CD4-positive, alpha-beta memory T cell (primary cell): Measurements from ENCODE around the gene ELOVL6. TPM values are rescaled to one million over a fixed set of nuclear protein-coding genes. Genes with fewer than 3 reads are reported as not detected.
A peak's percentile ranks its signal among the peaks of the same experiment; 100 is the strongest.

Experiments
- CTCF ChIA-PET: fragments of 350-600 bp; sonication (Branson Sonifier 250); formaldehyde crosslinking; loops from one replicate; lab custom pipeline; 2021; ENCODE audit warnings: inconsistent platforms; ENCODE audit not compliant: partially characterized antibody; lab: Charles Lee
- POLR2A ChIA-PET: fragments of 350-600 bp; sonication (Branson Sonifier 250); formaldehyde crosslinking; loops from one replicate; lab custom pipeline; 2021; ENCODE audit not compliant: partially characterized antibody; lab: Charles Lee
- DNase-seq, 5 donors: peaks; one replicate each; pipeline versions ENCODE4 v3.0.0 to v3.0.0-alpha.2; 2020 to 2022; ENCODE audit warnings: mixed read lengths in 1 of 5
- H3K27ac ChIP-seq: one replicate; pipeline ENCODE4 v1.7.0; 2013; ENCODE audit warnings: low read depth, low read length
- H3K27me3 ChIP-seq: 2 replicates; pipeline ENCODE4 v1.7.0; 2013; ENCODE audit warnings: mild to moderate bottlenecking, low read length, moderate library complexity; ENCODE audit not compliant: insufficient read depth
- H3K36me3 ChIP-seq: 2 replicates; pipeline ENCODE4 v1.7.0; 2013; ENCODE audit warnings: mild to moderate bottlenecking, low read length, moderate library complexity; ENCODE audit not compliant: insufficient read depth
- H3K4me1 ChIP-seq: 2 replicates; pipeline ENCODE4 v1.7.0; 2013; ENCODE audit warnings: mild to moderate bottlenecking, low read length, moderate library complexity; ENCODE audit not compliant: insufficient read depth
- H3K4me3 ChIP-seq, 2 donors: one replicate each; pipeline ENCODE4 v1.7.0; 2013; ENCODE audit warnings: low read length in 2 of 2, mild to moderate bottlenecking in 1 of 2
- H3K9me3 ChIP-seq, 2 donors: one replicate each; pipeline ENCODE4 v1.7.0; 2013; ENCODE audit warnings: low read length in 2 of 2, control low read depth in 1 of 2; ENCODE audit not compliant: control insufficient read depth in 1 of 2
- H3K27ac Mint-ChIP-seq, 7 donors: one replicate each; pipeline ENCODE4 v1.8.0; 2020 to 2021; ENCODE audit warnings: mixed read lengths in 7 of 7, mild to moderate bottlenecking in 6 of 7, inconsistent platforms in 3 of 7, moderate library complexity in 3 of 7
- H3K27me3 Mint-ChIP-seq, 2 donors: one replicate each; pipeline ENCODE4 v1.8.0; 2020 to 2021; ENCODE audit warnings: mixed read lengths in 2 of 2
- H3K36me3 Mint-ChIP-seq, 2 donors: one replicate each; pipeline ENCODE4 v1.8.0; 2020 to 2021; ENCODE audit warnings: mixed read lengths in 2 of 2, inconsistent platforms in 1 of 2, mild to moderate bottlenecking in 1 of 2
- H3K4me1 Mint-ChIP-seq, 4 donors: one replicate each; pipeline ENCODE4 v1.8.0; 2020 to 2021; ENCODE audit warnings: mixed read lengths in 4 of 4, mild to moderate bottlenecking in 1 of 4
- H3K4me3 Mint-ChIP-seq, 8 donors: one replicate each; pipeline ENCODE4 v1.8.0; 2020 to 2021; ENCODE audit warnings: mixed read lengths in 8 of 8, mild to moderate bottlenecking in 7 of 8, moderate library complexity in 6 of 8, inconsistent platforms in 3 of 8
- H3K9me3 Mint-ChIP-seq, 8 donors: one replicate each; pipeline ENCODE4 v1.8.0; 2020 to 2021; ENCODE audit warnings: mixed read lengths in 8 of 8, mild to moderate bottlenecking in 5 of 8, inconsistent platforms in 3 of 8, moderate library complexity in 1 of 8
- intact Hi-C: fragments of 100-400 bp; cut with micrococcal nuclease; formaldehyde crosslinking; loops from one replicate; pipeline ENCODE4 v1.15.1; 2023
- polyA plus RNA-seq, 2 donors: library from polyadenylated mRNA; unstranded; fragments of 300-500 nt; fragmentation: Illumina TruSeq; gene quantifications; one replicate each; pipeline ENCODE4 v1.2.3, GENCODE V29; 2021
- total RNA-seq, 2 experiments: library from RNA; stranded (reverse); gene quantifications; one replicate each; pipeline ENCODE4 v1.2.3, GENCODE V29; 2021

Gene ELOVL6
- total and polyA plus RNA-seq, 4 experiments from 2014 or later: 1.1 to 3.4 (median 2.3) TPM

DNA sequence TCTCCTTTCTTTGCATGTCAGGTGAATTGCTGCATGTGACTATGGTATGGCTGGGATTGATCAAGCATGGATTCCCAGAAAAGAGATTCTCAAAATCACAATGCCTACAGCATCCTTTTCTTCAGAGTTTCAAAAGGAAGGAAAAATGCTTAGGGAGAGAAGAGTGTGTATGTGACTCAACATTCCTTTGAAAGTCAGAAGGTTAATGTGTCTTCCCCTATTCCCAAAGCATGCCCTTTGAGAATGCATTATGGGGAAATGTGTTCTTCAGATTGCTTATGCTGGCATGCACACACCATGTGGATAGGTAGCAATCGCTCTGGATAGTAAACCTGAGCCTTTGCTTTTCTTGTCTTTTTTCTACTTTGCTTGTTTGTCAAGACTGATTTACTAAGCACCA is 78.5 kb downstream of the ELOVL6 start:
- DNase-seq: no peak
- H3K4me1 Mint-ChIP-seq: peaks cover 4 to 17% (median 11%) of the 10 kb centered on the region in 4 donors
- no peaks in the 10 kb centered on the region for H3K36me3 ChIP-seq
- peaks cover 11% of the 10 kb centered on the region for H3K4me1 ChIP-seq
- intact Hi-C loops: no loop called here
- no peaks in the 10 kb centered on the region for H3K9me3 Mint-ChIP-seq
- no peaks in the 10 kb centered on the region for H3K9me3 ChIP-seq
- no peaks in the 10 kb centered on the region for H3K36me3 Mint-ChIP-seq
- H3K27me3 Mint-ChIP-seq: peaks cover 0 to 1% of the 10 kb centered on the region in 2 donors
- H3K4me3 Mint-ChIP-seq: peak overlapping the region in 3 of 8 donors; percentile 15 to 43 (median 28)
- ChIA-PET POLR2A (no interaction called here), CTCF (interaction anchor here (1.0 to 1.6 kb wide), 2 partner anchors 70 to 71 kb away, joined by 3 to 6 read pairs; no protein-coding TSS in a partner anchor)
- H3K27ac ChIP-seq: no peak overlapping the region
- no peaks in the 10 kb centered on the region for H3K27me3 ChIP-seq
- H3K27ac Mint-ChIP-seq: no peak overlapping the region
- H3K4me3 ChIP-seq: no peak overlapping the region

DNA sequence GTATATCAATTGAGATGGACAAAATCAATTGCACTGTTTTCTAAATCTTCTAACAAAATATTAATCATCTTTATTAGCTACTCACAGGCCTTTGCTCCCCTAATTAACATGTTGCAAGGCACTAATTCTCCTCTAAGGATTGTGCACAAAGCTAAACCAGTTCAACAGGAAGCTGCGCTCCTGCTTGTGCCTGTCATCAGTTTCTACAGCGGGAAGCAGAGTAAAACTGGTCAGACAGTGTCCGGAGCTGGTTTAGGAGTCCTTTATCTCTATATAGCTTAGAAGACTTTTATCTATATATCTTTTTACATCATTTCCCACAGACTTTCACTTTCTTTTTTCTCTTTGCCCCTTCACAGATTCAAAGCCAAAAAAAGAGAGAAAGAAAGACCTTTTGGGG is 79.1 kb downstream of the ELOVL6 start:
- Mint-ChIP-seq H3K36me3 (no peaks in the 10 kb centered on the region), H3K27ac (no peak overlapping the region), H3K27me3 (peaks cover 0 to 1% of the 10 kb centered on the region in 2 donors), H3K4me1 (peaks cover 4 to 17% (median 11%) of the 10 kb centered on the region in 4 donors), H3K4me3 (peak overlapping the region in 3 of 8 donors; percentile 10 to 43 (median 15)), H3K9me3 (no peaks in the 10 kb centered on the region)
- ChIA-PET CTCF (interaction anchor here (1.1 to 1.6 kb wide), 2 partner anchors 10 to 70 kb away, joined by 3 to 6 read pairs; no protein-coding TSS in a partner anchor), POLR2A (no interaction called here)
- no peaks in the 10 kb centered on the region for H3K27me3 ChIP-seq
- H3K9me3 ChIP-seq: no peaks in the 10 kb centered on the region
- DNase-seq: no peak
- H3K4me1 ChIP-seq: peaks cover 11% of the 10 kb centered on the region
- no peak overlapping the region for H3K4me3 ChIP-seq
- H3K27ac ChIP-seq: no peak overlapping the region
- H3K36me3 ChIP-seq: no peaks in the 10 kb centered on the region
- intact Hi-C loops: no loop called here

DNA sequence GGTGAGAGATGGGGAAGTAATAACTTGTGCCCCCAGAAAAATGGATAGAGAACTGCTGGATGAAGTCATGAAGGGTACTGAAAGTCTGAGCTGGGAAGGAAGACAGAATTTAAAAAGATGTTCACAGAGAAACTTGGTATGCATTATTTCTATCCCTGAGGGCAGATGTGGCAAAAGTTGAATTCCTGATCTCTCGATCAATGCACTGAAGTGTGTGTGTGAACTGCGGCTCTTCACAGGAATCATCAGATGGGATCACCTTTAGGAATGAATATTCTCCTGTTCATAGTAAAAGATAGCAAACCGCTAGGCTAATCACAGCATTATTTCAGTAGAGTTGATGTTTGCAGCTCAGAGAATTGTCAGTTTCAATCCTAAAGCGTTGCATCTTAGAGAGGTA is 86.4 kb downstream of the ELOVL6 start:
- Mint-ChIP-seq H3K4me3 (no peak overlapping the region), H3K4me1 (peaks cover 0 to 5% (median 2%) of the 10 kb centered on the region in 4 donors), H3K9me3 (no peaks in the 10 kb centered on the region), H3K36me3 (peaks cover 0 to 4% of the 10 kb centered on the region in 2 donors), H3K27ac (no peak overlapping the region), H3K27me3 (peaks cover 0 to 1% of the 10 kb centered on the region in 2 donors)
- Histone ChIP-seq H3K9me3 (no peaks in the 10 kb centered on the region), H3K27ac (no peak overlapping the region), H3K4me1 (no peaks in the 10 kb centered on the region), H3K27me3 (no peaks in the 10 kb centered on the region), H3K4me3 (no peak overlapping the region), H3K36me3 (no peaks in the 10 kb centered on the region)
- ChIA-PET CTCF (interaction anchor here (1.2 kb wide), 1 partner anchor 61 kb away, joined by 5 read pairs; no protein-coding TSS in a partner anchor), POLR2A (no interaction called here)
- no peak for DNase-seq
- intact Hi-C loops: no loop called here

DNA sequence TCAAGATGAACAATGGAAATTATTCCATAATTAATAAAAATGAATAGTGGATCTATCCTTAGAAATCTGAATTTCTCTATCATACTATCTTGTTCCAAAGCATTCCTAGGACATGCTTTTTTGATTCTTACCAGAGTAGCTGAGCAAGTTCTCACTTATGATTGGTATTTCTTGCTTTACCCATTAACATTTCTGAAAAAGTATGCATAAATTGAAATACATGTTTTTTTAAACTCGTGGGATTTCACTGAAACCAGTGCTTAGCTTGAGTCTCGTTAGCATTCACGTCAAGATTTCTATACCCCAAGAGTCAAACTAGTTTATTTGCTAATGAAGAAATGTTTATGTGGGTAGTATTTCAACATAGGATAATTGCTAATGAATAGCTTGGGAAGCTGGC is 89.0 kb downstream of the ELOVL6 start:
- Histone ChIP-seq H3K27ac (no peak overlapping the region), H3K4me1 (no peaks in the 10 kb centered on the region), H3K4me3 (no peak overlapping the region), H3K27me3 (no peaks in the 10 kb centered on the region), H3K36me3 (no peaks in the 10 kb centered on the region), H3K9me3 (no peaks in the 10 kb centered on the region)
- peaks cover 0 to 6% of the 10 kb centered on the region in 2 donors for H3K36me3 Mint-ChIP-seq
- no peak overlapping the region for H3K4me3 Mint-ChIP-seq
- POLR2A ChIA-PET: no interaction called here
- H3K9me3 Mint-ChIP-seq: no peaks in the 10 kb centered on the region
- H3K27ac Mint-ChIP-seq: no peak overlapping the region
- no peak for DNase-seq
- peaks cover 0 to 3% (median under 1%) of the 10 kb centered on the region in 4 donors for H3K4me1 Mint-ChIP-seq
- peaks cover 0 to 1% of the 10 kb centered on the region in 2 donors for H3K27me3 Mint-ChIP-seq
- CTCF ChIA-PET: interaction anchor here (1.2 kb wide), 1 partner anchor 9 kb away, joined by 3 read pairs; no protein-coding TSS in a partner anchor
- intact Hi-C loops: no loop called here

DNA sequence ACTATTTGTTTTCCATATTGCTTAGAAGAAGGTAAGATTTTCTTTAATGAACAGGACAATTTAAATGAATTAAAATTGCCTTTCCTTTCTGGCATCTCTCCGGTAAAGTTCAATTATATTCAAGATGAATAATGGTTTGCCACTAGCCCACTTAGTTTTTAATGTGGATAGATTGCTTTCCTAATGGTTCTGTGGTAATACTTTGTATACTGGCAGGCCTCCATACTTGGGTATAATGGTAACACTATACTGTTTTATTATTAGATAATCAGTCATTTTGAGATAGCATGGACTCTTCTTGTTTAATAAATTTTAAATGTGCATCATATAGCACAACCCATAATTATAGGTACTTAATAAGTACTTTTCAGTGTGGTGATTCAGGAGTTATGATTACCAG is 89.5 kb downstream of the ELOVL6 start:
- Histone ChIP-seq H3K27me3 (no peaks in the 10 kb centered on the region), H3K27ac (no peak overlapping the region), H3K4me3 (no peak overlapping the region), H3K36me3 (no peaks in the 10 kb centered on the region), H3K4me1 (no peaks in the 10 kb centered on the region), H3K9me3 (no peaks in the 10 kb centered on the region)
- Mint-ChIP-seq H3K4me3 (no peak overlapping the region), H3K36me3 (peaks cover 0 to 6% of the 10 kb centered on the region in 2 donors), H3K4me1 (peaks cover 0 to 3% (median under 1%) of the 10 kb centered on the region in 4 donors), H3K9me3 (no peaks in the 10 kb centered on the region), H3K27me3 (peaks cover 0 to 1% of the 10 kb centered on the region in 2 donors), H3K27ac (no peak overlapping the region)
- DNase-seq: no peak
- intact Hi-C loops: no loop called here
- POLR2A ChIA-PET: no interaction called here
- CTCF ChIA-PET: interaction anchor here (1.2 kb wide), 1 partner anchor 10 kb away, joined by 3 read pairs; no protein-coding TSS in a partner anchor

DNA sequence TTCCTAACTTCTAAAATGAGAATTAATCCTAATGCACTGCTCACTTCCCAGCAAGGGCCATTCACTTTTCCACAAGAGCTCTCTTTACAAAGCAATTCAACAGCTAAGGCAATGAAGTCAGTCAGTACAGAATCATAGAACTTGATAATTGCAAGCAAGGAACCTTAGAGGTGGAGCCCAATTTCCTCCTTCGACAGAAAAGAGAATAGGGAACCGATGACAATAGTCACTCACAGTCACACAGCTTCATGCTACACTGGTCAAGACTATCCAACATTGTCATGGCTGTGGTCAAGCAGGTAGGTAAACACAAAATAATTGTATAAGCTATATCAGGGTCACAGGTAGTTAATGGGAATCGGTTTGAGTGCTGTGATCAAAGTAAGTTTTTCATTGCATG is 90.0 kb downstream of the ELOVL6 start:
- peaks cover 0 to 3% (median under 1%) of the 10 kb centered on the region in 4 donors for H3K4me1 Mint-ChIP-seq
- ChIA-PET CTCF (no interaction called here), POLR2A (no interaction called here)
- Histone ChIP-seq H3K27me3 (no peaks in the 10 kb centered on the region), H3K27ac (no peak overlapping the region), H3K4me1 (no peaks in the 10 kb centered on the region), H3K9me3 (no peaks in the 10 kb centered on the region), H3K36me3 (no peaks in the 10 kb centered on the region), H3K4me3 (no peak overlapping the region)
- peaks cover 0 to 1% of the 10 kb centered on the region in 2 donors for H3K27me3 Mint-ChIP-seq
- H3K9me3 Mint-ChIP-seq: no peaks in the 10 kb centered on the region
- peaks cover 0 to 6% of the 10 kb centered on the region in 2 donors for H3K36me3 Mint-ChIP-seq
- intact Hi-C loops: no loop called here
- no peak for DNase-seq
- no peak overlapping the region for H3K4me3 Mint-ChIP-seq
- no peak overlapping the region for H3K27ac Mint-ChIP-seq

DNA sequence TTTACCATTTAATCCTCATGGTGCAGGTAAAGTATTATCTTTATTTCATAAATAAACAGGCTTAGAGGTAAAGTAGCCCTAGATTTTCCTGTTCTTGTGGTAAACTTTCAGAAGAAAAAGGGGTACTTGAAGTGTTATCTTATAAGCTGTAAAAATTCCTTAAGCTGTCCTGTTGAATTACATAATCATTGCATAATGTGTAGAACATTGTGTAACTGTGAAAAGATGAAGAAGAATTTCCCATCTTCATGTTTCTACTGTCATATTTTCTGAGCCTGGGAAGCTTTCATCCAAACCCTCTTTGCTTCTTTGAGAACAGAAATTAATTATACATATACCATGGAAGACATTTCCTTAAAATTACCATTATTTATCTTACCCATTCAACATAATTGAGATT is 90.5 kb downstream of the ELOVL6 start:
- ChIA-PET POLR2A (no interaction called here), CTCF (no interaction called here)
- H3K4me3 Mint-ChIP-seq: no peak overlapping the region
- H3K9me3 ChIP-seq: no peaks in the 10 kb centered on the region
- H3K27ac Mint-ChIP-seq: no peak overlapping the region
- H3K27me3 Mint-ChIP-seq: peaks cover 0 to 1% of the 10 kb centered on the region in 2 donors
- H3K27me3 ChIP-seq: no peaks in the 10 kb centered on the region
- intact Hi-C loops: no loop called here
- H3K9me3 Mint-ChIP-seq: no peaks in the 10 kb centered on the region
- peaks cover 0 to 11% of the 10 kb centered on the region in 2 donors for H3K36me3 Mint-ChIP-seq
- H3K36me3 ChIP-seq: no peaks in the 10 kb centered on the region
- peaks cover 0 to 3% (median under 1%) of the 10 kb centered on the region in 4 donors for H3K4me1 Mint-ChIP-seq
- no peak overlapping the region for H3K4me3 ChIP-seq
- H3K27ac ChIP-seq: no peak overlapping the region
- DNase-seq: no peak
- no peaks in the 10 kb centered on the region for H3K4me1 ChIP-seq
